GM18519 (cell line): ENCODE measurements around the gene GALT.
"Not testable (repeated sequence)": the region's sequence is repeated elsewhere in the genome, so short reads cannot be mapped to it uniquely, and the experiment has no call there.

Experiments
- ATAC-seq: cut with Tn5 transposase; IDR thresholded peaks from one replicate; pipeline ENCODE4 v1.9.1; 2021; ENCODE audit warnings: mild to moderate bottlenecking, moderate library complexity; ENCODE audit not compliant: unreplicated experiment, low FRiP score

The GALT gene

GRCh38 chr9:34625186-34625486 lies 21.3 kb upstream of the GALT start:
- no peak for ATAC-seq

DNA sequence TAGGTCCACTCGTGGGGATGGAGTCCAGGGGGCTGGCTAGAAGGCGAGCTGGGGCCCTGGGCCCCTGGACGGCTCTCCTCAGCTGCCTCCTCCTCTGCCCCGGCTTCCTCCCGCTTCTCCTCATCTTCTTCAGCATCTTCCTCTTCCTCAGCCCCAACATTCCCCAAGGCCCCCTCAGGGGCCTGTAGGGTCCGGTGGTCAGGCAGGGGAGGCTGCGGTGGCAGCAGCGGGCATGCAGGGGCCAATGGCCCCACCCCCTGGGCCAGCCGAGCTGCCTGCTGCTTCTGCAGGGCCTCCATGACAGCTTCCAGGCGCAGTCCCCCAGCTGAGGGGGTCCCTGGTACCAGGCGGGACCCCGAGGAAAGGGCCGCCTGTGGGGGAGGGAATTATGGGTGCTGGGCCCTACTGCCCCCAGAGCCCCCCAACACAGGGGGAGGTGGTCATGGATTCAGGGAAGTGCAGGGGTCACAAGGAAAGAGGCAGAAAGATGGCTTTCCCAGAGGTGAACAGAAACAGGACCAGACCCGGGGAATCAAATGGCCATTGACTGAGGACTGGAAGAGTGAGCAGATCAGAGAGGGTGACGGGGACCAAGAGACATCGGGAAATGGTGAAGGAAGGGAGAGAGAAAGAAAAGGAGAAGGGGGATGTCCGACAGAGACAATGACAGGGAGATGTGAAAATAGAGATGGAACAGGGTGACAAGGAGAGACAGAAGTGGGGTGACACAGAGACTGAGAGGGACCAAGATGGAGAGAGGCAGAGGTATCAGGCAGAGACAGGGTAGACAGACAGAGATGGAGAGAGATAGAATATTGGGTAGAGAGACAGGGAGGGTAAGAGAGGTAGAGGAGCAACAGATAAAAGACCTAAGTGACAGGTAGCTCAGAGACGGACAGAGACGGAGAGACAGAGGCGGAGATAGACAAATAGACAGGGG lies 18.5 kb upstream of the GALT start:
- no peak for ATAC-seq

GRCh38 chr9:34628656-34629490 lies 17.6 kb upstream of the GALT start, which contains the start of gene ARID3C:
TSS of gene ARID3C (minus strand) at chr9:34629066. CDS start at chr9:34628014, 1,052 bp downstream.
- ATAC-seq = no peak

GRCh38 chr9:34629491-34629808 lies 17.0 kb upstream of the GALT start:
- ATAC-seq = no peak

GRCh38 chr9:34630402-34631154 lies 15.9 kb upstream of the GALT start:
- no peak for ATAC-seq

DNA sequence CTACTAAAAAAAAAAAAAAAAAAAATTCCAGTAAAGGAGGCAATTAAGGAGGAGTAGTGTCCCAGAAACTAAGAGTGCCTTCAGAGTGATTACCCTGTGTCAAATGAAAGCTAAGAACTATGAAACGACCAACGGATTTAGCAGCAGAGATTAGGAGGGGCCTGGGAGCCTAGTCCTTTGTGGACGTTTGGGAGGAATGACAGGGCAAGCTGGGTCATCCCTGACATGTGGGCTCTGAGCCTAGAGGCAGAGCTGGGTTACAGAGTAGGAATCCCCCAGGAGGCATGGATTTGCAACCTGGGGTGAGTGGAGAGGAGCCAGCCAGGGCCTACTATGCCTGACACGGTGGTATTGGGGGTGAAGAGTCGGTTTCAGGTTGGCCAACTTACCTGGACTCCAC lies 13.3 kb upstream of the GALT start:
- ATAC-seq = no peak

DNA sequence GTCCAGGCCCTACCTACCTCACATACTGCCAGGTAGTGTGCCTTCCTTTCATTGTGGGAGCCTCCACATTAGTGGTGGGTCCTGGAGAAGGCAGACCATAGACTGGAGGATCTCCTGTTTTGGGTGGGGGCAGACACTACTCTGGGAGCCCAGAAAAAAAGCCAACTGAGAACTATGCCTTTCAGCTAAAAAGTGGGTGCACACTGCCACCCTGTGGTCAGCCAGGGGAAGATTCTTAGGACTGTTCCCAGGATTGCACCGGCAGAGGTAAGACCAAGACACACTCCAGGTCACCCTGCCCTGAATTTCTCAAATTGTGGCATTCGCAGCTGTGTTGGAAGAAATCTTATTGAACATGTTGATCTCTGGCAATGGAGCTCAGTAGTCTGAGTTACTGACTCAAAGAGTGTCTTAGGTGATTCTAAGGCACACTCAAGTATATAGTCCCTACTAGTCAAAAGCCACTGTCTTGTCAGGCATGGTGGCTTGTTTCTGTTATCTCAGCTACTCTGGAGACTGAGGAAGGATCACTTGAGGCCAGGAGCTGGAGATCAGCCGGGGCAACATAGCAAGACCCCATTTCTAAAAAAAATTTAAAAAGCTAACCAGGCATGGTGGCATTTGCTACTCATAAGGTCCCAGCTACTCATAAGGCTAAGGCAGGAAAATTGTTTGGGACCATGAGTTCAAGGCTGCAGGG lies 12.5 kb upstream of the GALT start:
- no peak for ATAC-seq

- ATAC-seq = no peak
Observed at GRCh38 chr9:34634551-34635248, 11.8 kb upstream of the GALT start.

DNA sequence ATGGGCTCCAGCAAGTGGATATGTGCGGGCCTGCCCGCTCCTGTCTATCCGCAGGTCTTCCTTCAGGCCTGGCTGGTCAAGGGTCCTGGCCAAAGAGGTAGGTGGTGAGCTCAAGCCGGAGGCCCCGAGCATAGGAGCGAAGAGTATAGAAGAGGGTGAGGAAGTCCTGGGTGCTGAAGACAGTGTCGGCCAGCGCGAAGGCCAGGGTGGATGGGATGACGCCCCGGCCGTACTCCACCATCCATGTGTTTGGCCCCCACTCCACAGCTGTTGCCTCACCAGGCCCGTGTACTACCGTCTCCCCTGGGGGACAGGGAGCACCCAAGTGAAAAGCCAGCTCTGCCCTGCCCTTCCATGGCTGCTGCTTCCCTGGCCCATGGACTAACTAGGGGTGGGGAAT lies 10.9 kb upstream of the GALT start:
- no peak for ATAC-seq

DNA sequence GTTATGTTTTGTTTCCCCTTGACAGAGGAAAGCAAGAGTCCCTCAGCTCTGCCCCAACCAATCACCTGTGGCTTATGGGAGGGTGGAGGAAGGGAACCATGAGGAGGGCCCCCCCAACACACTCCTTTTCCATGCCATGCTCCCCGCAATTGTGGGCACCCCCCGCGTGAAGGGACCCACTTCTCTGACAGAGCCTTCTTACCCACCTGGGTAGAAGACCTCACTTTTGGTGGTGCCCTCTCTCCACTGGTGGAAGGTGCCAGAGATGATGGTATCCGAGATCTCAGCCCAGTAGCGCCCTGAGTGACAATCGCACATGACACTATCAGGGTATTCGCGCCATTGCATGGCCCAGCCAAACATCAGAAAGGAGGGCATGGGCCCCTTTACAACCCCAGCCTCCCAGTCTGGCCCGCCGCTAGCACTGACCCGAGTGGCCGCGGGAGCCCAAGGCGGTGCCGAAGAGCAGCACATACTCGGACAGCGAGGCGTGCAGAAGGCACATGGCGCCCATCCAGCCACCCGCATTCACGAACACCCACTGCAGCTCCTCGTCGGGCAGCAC lies 9.6 kb upstream of the GALT start:
- no peak for ATAC-seq

- peak; percentile 67 for ATAC-seq
Observed at GRCh38 chr9:34637356-34638137, 8.9 kb upstream of the GALT start, which contains the start of gene SIGMAR1. TSS of gene SIGMAR1 (minus strand) at chr9:34637787. CDS start at chr9:34637697, 90 bp downstream.

- ATAC-seq = no peak
Observed at GRCh38 chr9:34638138-34638445, 8.4 kb upstream of the GALT start.

- ATAC-seq = not testable (repeated sequence)
Observed at GRCh38 chr9:34639322-34639721, 7.2 kb upstream of the GALT start.

DNA sequence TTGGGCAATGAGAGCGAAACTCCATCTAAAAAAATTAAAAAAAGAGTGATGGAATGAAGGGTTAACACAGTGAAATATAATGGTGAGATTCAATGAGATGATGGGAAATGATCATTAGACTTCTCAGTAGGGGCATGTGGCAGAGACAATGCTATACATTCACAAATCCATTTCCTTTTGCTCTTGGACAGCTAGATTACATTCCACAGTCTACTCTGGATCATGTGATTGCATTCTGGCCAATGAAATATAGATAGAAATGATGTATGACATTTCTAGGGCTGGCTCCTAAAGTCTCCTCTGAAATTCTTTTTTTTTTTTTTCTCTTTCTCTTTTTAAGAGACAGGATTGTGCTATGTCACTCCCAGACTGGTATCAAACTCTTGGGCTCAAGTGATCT lies 3.8 kb upstream of the GALT start:
- ATAC-seq = no peak

DNA sequence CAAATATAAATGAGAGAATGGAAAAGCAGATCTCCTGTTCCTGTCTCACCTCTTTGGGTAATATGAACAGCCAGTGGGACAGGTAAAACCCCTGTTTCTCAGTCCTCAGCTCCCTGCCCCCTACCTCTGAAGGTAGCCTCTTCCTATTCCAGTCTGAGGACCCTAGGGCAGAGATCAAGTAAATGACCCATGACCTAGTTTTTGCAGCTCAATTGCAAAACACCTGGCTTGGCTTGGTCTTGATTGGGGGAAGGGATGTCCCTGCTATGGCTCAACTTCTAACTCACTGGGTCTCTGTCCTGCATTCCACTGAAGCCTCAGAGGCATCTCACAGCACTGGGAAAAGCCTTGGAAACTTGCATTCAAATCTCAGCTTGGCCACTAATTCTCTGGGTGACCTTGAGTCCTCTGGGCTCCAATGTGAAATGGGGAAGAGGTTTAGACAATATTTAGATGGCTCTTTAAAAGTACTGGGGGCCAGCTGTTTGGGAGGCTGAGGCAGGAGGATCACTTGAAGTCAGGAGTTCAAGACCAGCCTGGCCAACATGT lies 1.6 kb upstream of the GALT start:
- ATAC-seq = no peak

DNA sequence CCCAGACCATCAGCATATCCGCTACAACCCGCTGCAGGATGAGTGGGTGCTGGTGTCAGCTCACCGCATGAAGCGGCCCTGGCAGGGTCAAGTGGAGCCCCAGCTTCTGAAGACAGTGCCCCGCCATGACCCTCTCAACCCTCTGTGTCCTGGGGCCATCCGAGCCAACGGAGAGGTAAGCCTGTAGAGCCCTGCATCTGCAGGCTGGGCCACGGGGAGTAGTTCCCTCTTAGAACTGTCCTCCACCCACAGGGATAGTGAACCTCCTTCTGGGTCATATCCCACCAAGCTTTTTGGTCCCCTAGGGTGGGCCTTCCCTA lies 569 bp downstream of the GALT start:
- ATAC-seq = no peak

DNA sequence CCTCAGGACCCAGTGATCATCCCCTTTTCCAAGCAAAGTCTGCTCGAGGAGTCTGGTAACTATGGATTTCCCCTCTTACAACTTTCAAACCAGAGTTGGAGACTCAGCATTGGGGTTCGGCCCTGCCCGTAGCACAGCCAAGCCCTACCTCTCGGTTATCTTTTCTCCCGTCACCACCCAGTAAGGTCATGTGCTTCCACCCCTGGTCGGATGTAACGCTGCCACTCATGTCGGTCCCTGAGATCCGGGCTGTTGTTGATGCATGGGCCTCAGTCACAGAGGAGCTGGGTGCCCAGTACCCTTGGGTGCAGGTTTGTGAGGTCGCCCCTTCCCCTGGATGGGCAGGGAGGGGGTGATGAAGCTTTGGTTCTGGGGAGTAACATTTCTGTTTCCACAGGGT lies 1.2 kb downstream of the GALT start:
- ATAC-seq = no peak

DNA sequence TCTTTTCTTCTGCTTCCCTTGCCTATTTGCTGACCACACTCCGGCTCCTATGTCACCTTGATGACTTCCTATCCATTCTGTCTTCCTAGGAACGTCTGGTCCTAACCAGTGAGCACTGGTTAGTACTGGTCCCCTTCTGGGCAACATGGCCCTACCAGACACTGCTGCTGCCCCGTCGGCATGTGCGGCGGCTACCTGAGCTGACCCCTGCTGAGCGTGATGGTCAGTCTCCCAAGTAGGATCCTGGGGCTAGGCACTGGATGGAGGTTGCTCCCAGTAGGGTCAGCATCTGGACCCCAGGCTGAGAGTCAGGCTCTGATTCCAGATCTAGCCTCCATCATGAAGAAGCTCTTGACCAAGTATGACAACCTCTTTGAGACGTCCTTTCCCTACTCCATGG lies 2.2 kb downstream of the GALT start:
- ATAC-seq = no peak

DNA sequence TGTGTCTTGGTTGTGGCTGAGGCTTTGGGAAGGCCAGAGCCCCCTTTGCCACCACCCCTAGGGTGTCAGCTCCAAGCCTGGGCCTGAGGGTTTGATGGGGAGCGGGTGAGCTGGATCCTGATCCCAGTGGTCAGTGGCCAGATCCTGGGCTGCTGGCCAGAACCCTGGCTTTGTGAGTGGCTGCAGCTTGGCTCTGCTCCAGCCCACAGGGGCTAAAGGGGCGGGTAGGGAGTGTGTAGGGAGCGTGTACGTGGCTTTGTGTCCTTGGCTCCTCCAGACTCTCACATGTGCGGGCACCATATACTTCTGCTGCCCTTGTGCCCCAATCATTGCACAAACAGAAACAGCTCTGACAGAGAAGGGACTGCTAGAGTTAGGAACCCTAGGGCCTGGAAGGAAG lies 4.3 kb downstream of the GALT start:
- ATAC-seq = no peak
